MCF 10A (cell line): ENCODE results near the gene AP5S1. TPM values are rescaled to one million over a fixed set of nuclear protein-coding genes. Genes with fewer than 3 reads are reported as not detected.

ENCODE experiments used
- BruUV-seq: library from RNA; stranded (reverse); fragments of 400-500 nt; replicated peaks from 2 replicates; lab custom pipeline; 2021; lab: Mats Ljungman, UMichigan
- CTCF ChIA-PET: fragments of 300-600 bp; sonication (Branson Sonifier 250); formaldehyde crosslinking; extraction: SDS; loops from one replicate; lab custom pipeline; 2021; ENCODE audit warnings: antibody characterized with exemption, inconsistent platforms; lab: Yijun Ruan, JAX
- POLR2A ChIA-PET: fragments of 300-600, 350-650 bp; sonication (Branson Sonifier 250); formaldehyde crosslinking; extraction: SDS; loops from one replicate; lab custom pipeline; 2020; ENCODE audit warnings: antibody characterized with exemption, inconsistent platforms; lab: Yijun Ruan, JAX
- DNase-seq: peaks from one replicate; pipeline ENCODE4 v3.0.0-alpha.2; 2018; ENCODE audit not compliant: unreplicated experiment
- H3K27ac Mint-ChIP-seq: one replicate; pipeline ENCODE4 v1.8.0; 2022; ENCODE audit warnings: mild to moderate bottlenecking, low read depth, mixed read lengths; ENCODE audit not compliant: unreplicated experiment
- H3K27me3 Mint-ChIP-seq: one replicate; pipeline ENCODE4 v1.8.0; 2022; ENCODE audit warnings: mixed read lengths; ENCODE audit not compliant: insufficient read depth, unreplicated experiment
- H3K36me3 Mint-ChIP-seq: one replicate; pipeline ENCODE4 v1.8.0; 2022; ENCODE audit warnings: mild to moderate bottlenecking, moderate library complexity, mixed read lengths; ENCODE audit not compliant: insufficient read depth, unreplicated experiment
- H3K4me1 Mint-ChIP-seq: one replicate; pipeline ENCODE4 v1.8.0; 2022; ENCODE audit warnings: mixed read lengths; ENCODE audit not compliant: insufficient read depth, unreplicated experiment
- H3K4me3 Mint-ChIP-seq: one replicate; pipeline ENCODE4 v1.8.0; 2022; ENCODE audit warnings: mild to moderate bottlenecking, moderate library complexity, mixed read lengths; ENCODE audit not compliant: unreplicated experiment
- H3K9me3 Mint-ChIP-seq: one replicate; pipeline ENCODE4 v1.8.0; 2022; ENCODE audit warnings: mixed read lengths; ENCODE audit not compliant: unreplicated experiment
- intact Hi-C: fragments of 100-400 bp; cut with micrococcal nuclease; formaldehyde crosslinking; loops from 2 replicates; pipeline ENCODE4 v1.14.1; 2022
- total RNA-seq: library from RNA; stranded (reverse); gene quantifications from 2 replicates; pipeline ENCODE4 v1.2.3, GENCODE V29; 2022
- TF ChIP-seq, protein P1 (sequence below): fragments of 200-600 bp; IDR thresholded peaks from one replicate; pipeline ENCODE4 v1.8.0; 2022; ENCODE audit warnings: antibody characterized with exemption, mild to moderate bottlenecking; ENCODE audit not compliant: unreplicated experiment

The AP5S1 gene
- total RNA-seq, 1 experiment from 2014 or later, result 19.2 TPM

DNA sequence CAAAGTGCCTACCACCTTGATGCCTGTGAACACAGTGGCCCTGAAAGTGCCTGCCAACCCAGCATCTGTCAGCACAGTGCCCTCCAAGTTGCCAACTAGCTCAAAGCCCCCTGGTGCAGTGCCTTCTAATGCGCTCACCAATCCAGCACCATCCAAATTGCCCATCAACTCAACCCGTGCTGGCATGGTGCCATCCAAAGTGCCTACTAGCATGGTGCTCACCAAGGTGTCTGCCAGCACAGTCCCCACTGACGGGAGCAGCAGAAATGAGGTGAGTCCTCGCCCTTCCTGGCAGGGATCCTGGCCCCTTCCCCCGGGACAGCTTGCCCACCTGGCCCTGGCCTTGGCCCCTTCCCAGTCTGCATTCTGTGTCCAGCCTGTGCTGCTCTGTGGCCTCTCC lies 44.2 kb downstream of the AP5S1 start:
- intact Hi-C loops, result no loop called here
- H3K27me3 Mint-ChIP-seq, result no peaks in the 10 kb centered on the region
- ChIA-PET POLR2A (no interaction called here), CTCF (interaction anchor here (0.6 to 5.9 kb wide), 3 partner anchors 9 to 223 kb away, joined by 3 to 43 read pairs (median 4); no protein-coding TSS in a partner anchor)
- no peak overlapping the region for H3K4me3 Mint-ChIP-seq
- no peak overlapping the region for H3K27ac Mint-ChIP-seq
- no TSS peak for BruUV-seq
- peaks cover 63% of the 10 kb centered on the region for H3K36me3 Mint-ChIP-seq
- no peaks in the 10 kb centered on the region for H3K4me1 Mint-ChIP-seq
- DNase-seq, result no peak
- H3K9me3 Mint-ChIP-seq, result no peaks in the 10 kb centered on the region
- TF ChIP-seq, protein P1, sequence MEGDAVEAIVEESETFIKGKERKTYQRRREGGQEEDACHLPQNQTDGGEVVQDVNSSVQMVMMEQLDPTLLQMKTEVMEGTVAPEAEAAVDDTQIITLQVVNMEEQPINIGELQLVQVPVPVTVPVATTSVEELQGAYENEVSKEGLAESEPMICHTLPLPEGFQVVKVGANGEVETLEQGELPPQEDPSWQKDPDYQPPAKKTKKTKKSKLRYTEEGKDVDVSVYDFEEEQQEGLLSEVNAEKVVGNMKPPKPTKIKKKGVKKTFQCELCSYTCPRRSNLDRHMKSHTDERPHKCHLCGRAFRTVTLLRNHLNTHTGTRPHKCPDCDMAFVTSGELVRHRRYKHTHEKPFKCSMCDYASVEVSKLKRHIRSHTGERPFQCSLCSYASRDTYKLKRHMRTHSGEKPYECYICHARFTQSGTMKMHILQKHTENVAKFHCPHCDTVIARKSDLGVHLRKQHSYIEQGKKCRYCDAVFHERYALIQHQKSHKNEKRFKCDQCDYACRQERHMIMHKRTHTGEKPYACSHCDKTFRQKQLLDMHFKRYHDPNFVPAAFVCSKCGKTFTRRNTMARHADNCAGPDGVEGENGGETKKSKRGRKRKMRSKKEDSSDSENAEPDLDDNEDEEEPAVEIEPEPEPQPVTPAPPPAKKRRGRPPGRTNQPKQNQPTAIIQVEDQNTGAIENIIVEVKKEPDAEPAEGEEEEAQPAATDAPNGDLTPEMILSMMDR, result no peak

DNA sequence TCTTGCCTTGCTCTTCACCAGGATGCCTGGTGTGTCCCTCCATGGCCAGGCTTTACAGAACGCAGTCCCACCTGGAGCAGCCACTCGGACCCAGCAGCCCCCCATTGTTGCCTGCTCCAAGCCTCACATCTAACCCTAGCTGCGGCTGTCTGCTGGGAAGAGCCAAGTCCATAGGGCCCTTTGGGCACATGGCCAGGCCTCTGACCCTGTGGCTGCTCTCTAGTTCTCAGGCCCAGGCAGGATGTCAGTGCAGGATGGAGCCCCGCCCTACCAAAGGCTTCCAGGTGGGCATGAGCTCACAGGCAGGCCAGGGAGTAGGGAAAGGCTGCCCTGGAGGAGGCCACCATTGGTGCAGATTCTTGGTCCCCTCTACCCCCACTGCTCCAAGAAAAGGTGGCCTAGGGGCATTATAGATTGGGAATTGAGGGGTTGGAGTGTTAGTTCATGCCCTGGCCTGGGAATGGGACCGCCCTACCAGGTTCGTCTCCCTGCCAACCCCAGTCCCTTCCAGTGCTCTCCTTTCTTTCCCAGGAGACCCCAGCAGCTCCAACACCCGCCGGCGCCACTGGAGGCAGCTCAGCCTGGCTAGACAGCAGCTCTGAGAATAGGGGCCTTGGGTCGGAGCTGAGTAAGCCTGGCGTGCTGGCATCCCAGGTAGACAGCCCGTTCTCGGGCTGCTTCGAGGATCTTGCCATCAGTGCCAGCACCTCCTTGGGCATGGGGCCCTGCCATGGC lies 45.0 kb downstream of the AP5S1 start:
- Mint-ChIP-seq H3K4me1 (no peaks in the 10 kb centered on the region), H3K9me3 (no peaks in the 10 kb centered on the region), H3K27ac (no peak overlapping the region), H3K4me3 (no peak overlapping the region), H3K27me3 (no peaks in the 10 kb centered on the region), H3K36me3 (peaks cover 65% of the 10 kb centered on the region)
- CTCF ChIA-PET, result interaction anchor here (0.6 to 5.9 kb wide), 4 partner anchors 10 to 222 kb away, joined by 3 to 43 read pairs (median 4); no protein-coding TSS in a partner anchor
- POLR2A ChIA-PET, result interaction anchor here (0.6 kb wide), 1 partner anchor 11 kb away, joined by 3 read pairs; no protein-coding TSS in a partner anchor
- DNase-seq, result no peak
- intact Hi-C loops, result no loop called here
- TF ChIP-seq, protein P1, result no peak
- BruUV-seq, result no TSS peak

DNA sequence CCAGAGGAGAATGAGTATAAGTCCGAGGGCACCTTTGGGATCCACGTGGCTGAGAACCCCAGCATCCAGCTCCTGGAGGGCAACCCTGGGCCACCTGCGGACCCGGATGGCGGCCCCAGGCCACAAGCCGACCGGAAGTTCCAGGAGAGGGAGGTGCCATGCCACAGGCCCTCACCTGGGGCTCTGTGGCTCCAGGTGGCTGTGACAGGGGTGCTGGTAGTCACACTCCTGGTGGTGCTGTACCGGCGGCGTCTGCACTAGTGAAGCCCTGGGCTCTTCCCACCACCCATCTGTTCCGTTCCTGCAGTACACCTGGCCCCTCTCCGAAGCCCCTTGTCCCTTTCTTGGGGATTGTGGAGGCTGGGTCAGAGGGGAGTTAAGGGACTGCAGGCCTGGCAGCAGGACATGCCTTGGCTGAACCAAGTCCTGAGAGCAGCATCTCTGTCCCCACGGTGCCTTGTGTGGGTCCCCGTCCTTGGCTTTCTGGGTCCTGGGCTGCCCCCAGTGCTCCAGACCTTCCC lies 45.6 kb downstream of the AP5S1 start:
- Mint-ChIP-seq H3K36me3 (peaks cover 63% of the 10 kb centered on the region), H3K27me3 (no peaks in the 10 kb centered on the region), H3K9me3 (no peaks in the 10 kb centered on the region), H3K4me3 (no peak overlapping the region), H3K4me1 (no peaks in the 10 kb centered on the region), H3K27ac (no peak overlapping the region)
- TF ChIP-seq, protein P1, result no peak
- DNase-seq, result no peak
- ChIA-PET POLR2A (interaction anchor here (1.3 to 2.2 kb wide), 3 partner anchors 10 to 20 kb away, joined by 3 to 8 read pairs (median 7); partner anchors contain the start of gene MAVS), CTCF (interaction anchor here (0.6 to 5.9 kb wide), 4 partner anchors 11 to 186 kb away, joined by 3 to 43 read pairs (median 3); partner anchors contain the start of gene AP5S1)
- intact Hi-C loops, result no loop called here
- BruUV-seq, result no TSS peak

- intact Hi-C loops, result no loop called here
- H3K27ac Mint-ChIP-seq, result peak overlapping the region; percentile 79
- H3K36me3 Mint-ChIP-seq, result peaks cover 63% of the 10 kb centered on the region
- no TSS peak for BruUV-seq
- no peak overlapping the region for H3K4me3 Mint-ChIP-seq
- CTCF ChIA-PET, result interaction anchor here (0.7 to 5.9 kb wide), 6 partner anchors 11 to 187 kb away, joined by 3 to 43 read pairs (median 3); partner anchors contain the start of gene AP5S1
- no peaks in the 10 kb centered on the region for H3K9me3 Mint-ChIP-seq
- POLR2A ChIA-PET, result interaction anchor here (0.9 to 2.2 kb wide), 5 partner anchors 9 to 54 kb away, joined by 3 to 8 read pairs (median 3); partner anchors contain the start of gene MAVS
- DNase-seq, result no peak
- H3K4me1 Mint-ChIP-seq, result no peaks in the 10 kb centered on the region
- TF ChIP-seq, protein P1, result no peak
- no peaks in the 10 kb centered on the region for H3K27me3 Mint-ChIP-seq
These were observed 46.1 kb downstream of the AP5S1 start for GRCh38 chr20:3866464-3866863.
